ENCODE results near the gene PLOD2. TPM values are rescaled to one million over a fixed set of nuclear protein-coding genes. Genes with fewer than 3 reads are reported as not detected.
A peak's percentile ranks its signal among the peaks of the same experiment; 100 is the strongest.

PLOD2 gene
- total RNA-seq, 1 experiment from 2014 or later, result 158 TPM

DNA sequence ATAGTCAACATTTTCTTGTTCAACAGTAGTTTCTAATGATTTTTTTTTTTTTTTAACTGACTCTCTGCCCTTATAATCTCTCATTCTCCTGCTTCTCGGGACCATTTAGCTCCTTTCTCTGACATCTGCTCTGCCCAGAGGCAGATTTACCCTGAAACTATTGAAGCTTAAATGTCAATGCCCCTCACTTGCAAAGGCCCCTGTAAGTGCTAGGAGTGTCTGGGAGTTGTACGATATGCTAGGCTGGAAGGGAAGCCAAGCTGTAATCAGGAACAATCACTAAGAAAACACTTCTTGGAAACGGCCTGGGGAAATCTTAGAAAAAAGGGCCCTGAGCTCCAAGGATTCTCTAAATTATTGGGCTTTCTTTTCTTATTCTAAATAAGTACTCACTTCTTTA is 5.8 kb upstream of the PLOD2 start:
- Histone ChIP-seq H3K4me3 (ENCODE audit: low read depth in 2 of 2, low read length in 2 of 2) (peak overlapping the region in 1 of 2 experiments; percentile 11; a peak in 1 of 4 replicates), H3K27me3 (ENCODE audit: control insufficient read depth, insufficient read depth, low read length) (no peaks in the 10 kb centered on the region), H3K27ac (ENCODE audit: low read length) (peak overlapping the region; percentile 99), H3K36me3 (ENCODE audit: control insufficient read depth, insufficient read depth, low read length) (no peaks in the 10 kb centered on the region), H3K9me3 (ENCODE audit: control insufficient read depth, insufficient read depth, low read depth, low read length) (no peaks in the 10 kb centered on the region), H3K4me1 (ENCODE audit: control insufficient read depth, insufficient read depth, low read length) (peaks cover 54% of the 10 kb centered on the region)
- in situ Hi-C loops (cut with HindIII; ENCODE audit: low pct_unique_long_range_greater_than_20kb, low sequenced_read_pairs), result no loop called here
- DNase-seq (ENCODE audit: low read depth, low spot score) (no peak), ATAC-seq (peak; percentile 40; the same call in 1 of the 2 replicates)
- intact Hi-C loops (cut with micrococcal nuclease; ENCODE audit: unreplicated experiment), result no loop called here
- TF ChIP-seq CTCF (IDR thresholded peaks at IDR 0.05) (no peak), TCF7L2 (IDR thresholded peaks at IDR 0.05; ENCODE audit: low read depth, low read length) (no peak), POLR2AphosphoS5 (IDR thresholded peaks at IDR 0.05; ENCODE audit: low read depth, low read length) (no peak), SIN3A (IDR thresholded peaks at IDR 0.05; ENCODE audit: borderline replicate concordance, insufficient read depth, low read depth, low read length) (no peak)
- TF ChIP-seq, protein P1, sequence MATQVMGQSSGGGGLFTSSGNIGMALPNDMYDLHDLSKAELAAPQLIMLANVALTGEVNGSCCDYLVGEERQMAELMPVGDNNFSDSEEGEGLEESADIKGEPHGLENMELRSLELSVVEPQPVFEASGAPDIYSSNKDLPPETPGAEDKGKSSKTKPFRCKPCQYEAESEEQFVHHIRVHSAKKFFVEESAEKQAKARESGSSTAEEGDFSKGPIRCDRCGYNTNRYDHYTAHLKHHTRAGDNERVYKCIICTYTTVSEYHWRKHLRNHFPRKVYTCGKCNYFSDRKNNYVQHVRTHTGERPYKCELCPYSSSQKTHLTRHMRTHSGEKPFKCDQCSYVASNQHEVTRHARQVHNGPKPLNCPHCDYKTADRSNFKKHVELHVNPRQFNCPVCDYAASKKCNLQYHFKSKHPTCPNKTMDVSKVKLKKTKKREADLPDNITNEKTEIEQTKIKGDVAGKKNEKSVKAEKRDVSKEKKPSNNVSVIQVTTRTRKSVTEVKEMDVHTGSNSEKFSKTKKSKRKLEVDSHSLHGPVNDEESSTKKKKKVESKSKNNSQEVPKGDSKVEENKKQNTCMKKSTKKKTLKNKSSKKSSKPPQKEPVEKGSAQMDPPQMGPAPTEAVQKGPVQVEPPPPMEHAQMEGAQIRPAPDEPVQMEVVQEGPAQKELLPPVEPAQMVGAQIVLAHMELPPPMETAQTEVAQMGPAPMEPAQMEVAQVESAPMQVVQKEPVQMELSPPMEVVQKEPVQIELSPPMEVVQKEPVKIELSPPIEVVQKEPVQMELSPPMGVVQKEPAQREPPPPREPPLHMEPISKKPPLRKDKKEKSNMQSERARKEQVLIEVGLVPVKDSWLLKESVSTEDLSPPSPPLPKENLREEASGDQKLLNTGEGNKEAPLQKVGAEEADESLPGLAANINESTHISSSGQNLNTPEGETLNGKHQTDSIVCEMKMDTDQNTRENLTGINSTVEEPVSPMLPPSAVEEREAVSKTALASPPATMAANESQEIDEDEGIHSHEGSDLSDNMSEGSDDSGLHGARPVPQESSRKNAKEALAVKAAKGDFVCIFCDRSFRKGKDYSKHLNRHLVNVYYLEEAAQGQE (IDR thresholded peaks at IDR 0.05; ENCODE audit: insufficient read depth in 1 of 2, low read depth in 2 of 2, low read length in 1 of 2), result no peak
- CTCF ChIA-PET, result interaction anchor here (1.4 kb wide), 1 partner anchor 23 kb away, joined by 3 read pairs; no protein-coding TSS in a partner anchor
- POLR2A ChIA-PET, result no interaction called here
- no TSS peak for BruUV-seq (replicated peaks)

DNA sequence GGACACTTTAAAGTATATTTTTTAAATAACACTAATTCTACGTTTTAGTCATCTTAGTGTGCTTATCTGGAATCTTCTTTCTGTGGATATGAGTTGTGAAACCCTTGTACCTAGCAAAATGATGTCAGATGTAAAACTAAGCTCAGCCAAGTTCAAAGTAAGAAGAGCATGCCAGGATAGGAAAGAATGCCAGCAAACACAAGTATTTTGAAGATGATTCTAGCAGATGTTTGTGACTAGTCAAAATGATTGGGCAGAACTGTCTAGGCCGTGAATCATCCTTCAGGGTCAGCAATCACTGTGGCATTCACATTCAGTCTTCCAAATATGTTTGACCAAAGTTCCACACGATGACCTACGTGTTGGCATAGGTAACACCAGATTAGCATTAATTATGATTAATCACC is 5.4 kb upstream of the PLOD2 start:
- no peak for ATAC-seq

More for the DNA sequence above, 5.4 kb upstream of the PLOD2 start:
- intact Hi-C loops (cut with micrococcal nuclease; ENCODE audit: unreplicated experiment), result no loop called here
- in situ Hi-C loops (cut with HindIII; ENCODE audit: low pct_unique_long_range_greater_than_20kb, low sequenced_read_pairs), result no loop called here
- Histone ChIP-seq H3K4me1 (ENCODE audit: control insufficient read depth, insufficient read depth, low read length) (peaks cover 51% of the 10 kb centered on the region), H3K4me3 (ENCODE audit: low read depth in 2 of 2, low read length in 2 of 2) (peak overlapping the region in 1 of 2 experiments; percentile 11; a peak in 1 of 4 replicates), H3K27ac (ENCODE audit: low read length) (peak overlapping the region; percentile 99), H3K27me3 (ENCODE audit: control insufficient read depth, insufficient read depth, low read length) (no peaks in the 10 kb centered on the region), H3K9me3 (ENCODE audit: control insufficient read depth, insufficient read depth, low read depth, low read length) (no peaks in the 10 kb centered on the region), H3K36me3 (ENCODE audit: control insufficient read depth, insufficient read depth, low read length) (no peaks in the 10 kb centered on the region)
- no TSS peak for BruUV-seq (replicated peaks)
- ChIA-PET CTCF (interaction anchor here (1.4 kb wide), 1 partner anchor 23 kb away, joined by 3 read pairs; no protein-coding TSS in a partner anchor), POLR2A (no interaction called here)
- no peak for TF ChIP-seq POLR2AphosphoS5 (IDR thresholded peaks at IDR 0.05; ENCODE audit: low read depth, low read length)
- TF ChIP-seq, protein P1 (IDR thresholded peaks at IDR 0.05; ENCODE audit: insufficient read depth in 1 of 2, low read depth in 2 of 2, low read length in 1 of 2), result no peak
- no peak for TF ChIP-seq SIN3A (IDR thresholded peaks at IDR 0.05; ENCODE audit: borderline replicate concordance, insufficient read depth, low read depth, low read length)
- DNase-seq (ENCODE audit: low read depth, low spot score), result no peak

All from Panc1 (cell line).